ENCODE data around the gene CDK5RAP1. TPM values are rescaled to one million over a fixed set of nuclear protein-coding genes. Genes with fewer than 3 reads are reported as not detected.

Gene CDK5RAP1, protein sequence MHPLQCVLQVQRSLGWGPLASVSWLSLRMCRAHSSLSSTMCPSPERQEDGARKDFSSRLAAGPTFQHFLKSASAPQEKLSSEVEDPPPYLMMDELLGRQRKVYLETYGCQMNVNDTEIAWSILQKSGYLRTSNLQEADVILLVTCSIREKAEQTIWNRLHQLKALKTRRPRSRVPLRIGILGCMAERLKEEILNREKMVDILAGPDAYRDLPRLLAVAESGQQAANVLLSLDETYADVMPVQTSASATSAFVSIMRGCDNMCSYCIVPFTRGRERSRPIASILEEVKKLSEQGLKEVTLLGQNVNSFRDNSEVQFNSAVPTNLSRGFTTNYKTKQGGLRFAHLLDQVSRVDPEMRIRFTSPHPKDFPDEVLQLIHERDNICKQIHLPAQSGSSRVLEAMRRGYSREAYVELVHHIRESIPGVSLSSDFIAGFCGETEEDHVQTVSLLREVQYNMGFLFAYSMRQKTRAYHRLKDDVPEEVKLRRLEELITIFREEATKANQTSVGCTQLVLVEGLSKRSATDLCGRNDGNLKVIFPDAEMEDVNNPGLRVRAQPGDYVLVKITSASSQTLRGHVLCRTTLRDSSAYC
- 13.7 and 15.8 TPM in 2 replicates for total RNA-seq

DNA sequence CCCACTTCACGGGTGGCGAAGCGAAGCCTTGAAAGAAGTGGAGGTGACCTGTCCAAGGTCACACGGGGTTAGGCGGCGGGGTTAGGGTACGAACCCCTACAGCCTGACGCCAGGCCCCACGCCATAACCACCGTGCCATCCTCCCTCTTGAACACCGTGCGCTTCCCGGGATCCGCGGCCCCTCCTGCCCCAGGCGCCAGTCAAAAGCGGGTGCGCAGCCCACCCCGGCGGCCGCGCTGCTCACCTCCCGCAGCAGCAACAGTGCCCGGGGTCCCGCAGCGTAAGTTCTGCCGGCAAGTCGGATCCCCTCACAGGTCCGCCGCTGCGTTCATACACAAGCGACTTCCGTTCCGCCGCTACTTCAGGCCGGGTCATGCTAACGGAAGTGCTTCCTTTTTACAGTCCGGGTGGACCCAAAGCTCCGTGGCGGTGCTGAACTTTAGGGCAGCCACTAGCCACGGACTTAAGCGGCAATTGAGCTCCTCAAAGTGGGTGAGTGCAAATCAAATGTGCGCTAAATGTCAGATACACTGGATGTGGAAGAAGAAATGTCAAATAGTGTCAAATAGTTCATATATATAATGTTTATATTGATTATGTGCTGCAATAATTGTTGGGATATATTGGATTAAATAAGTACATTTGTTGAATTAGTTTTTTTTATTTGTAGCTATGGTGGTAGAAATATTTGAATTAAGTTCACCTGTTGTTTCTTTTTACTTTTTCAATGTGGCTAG lies at the start of gene CDK5RAP1:
TSS of gene CDK5RAP1 (minus strand) at position 336 of the 737 bp plus-strand sequence. CDS start 4,455 bp downstream, outside the sequence.

DNA sequence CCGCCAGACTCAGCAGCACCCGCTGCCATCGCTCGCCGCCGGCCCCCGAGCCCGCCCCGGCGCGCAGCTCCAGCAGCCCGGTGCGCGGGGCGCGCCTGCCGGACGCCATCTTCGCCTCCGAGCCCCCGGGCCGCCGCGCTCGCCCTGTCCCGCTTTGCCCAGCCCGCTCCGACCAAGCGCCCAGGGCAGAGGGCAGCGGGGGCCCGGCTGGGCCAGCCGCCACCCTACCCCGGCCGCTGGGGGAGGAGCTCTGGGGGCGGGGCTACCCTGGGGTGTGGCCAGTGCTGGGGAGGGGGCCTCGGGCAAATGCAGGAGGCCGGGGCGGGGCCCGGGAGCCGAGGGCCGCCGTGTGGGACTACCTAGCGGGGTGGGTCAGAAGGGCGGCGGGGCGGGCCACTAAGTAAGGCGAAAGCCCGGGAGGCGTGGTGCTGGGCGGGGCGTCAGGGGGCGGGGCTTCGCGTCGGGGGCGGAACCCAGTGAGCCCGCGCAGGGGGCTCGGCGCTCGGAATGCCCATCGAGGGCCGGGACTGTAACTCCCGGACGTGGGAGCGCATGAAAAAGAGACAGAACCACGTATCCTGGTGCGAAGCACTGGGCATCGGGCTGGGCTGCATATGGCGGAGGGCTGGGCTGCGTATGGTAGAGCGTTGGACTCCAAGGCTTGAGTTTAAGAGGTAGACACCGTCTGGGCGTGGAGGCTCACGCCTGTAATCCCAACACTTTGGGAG lies 42.4 kb upstream of the CDK5RAP1 start, which contains the start of gene SNTA1:
TSS of gene SNTA1 (minus strand) at position 252 of the 728 bp plus-strand sequence. CDS start at position 109, 143 bp downstream.

Other genes starting within 250 kb of the CDK5RAP1 start
- gene BPIFA2, start 233.4 kb downstream of the CDK5RAP1 start, total RNA-seq, result not detected in 2 replicates
- not detected in 2 replicates for gene BPIFA3, start 184.2 kb downstream of the CDK5RAP1 start, total RNA-seq
- gene BPIFA1, start 165.5 kb downstream of the CDK5RAP1 start, total RNA-seq, result not detected in 2 replicates
- gene BPIFB1, start 118.3 kb downstream of the CDK5RAP1 start, total RNA-seq, result not detected in 2 replicates
- gene SNTA1, start 42.2 kb upstream of the CDK5RAP1 start, total RNA-seq, result 7.1 and 17.2 TPM in 2 replicates
- 9.1 and 15.3 TPM in 2 replicates for gene CBFA2T2, start 88.6 kb upstream of the CDK5RAP1 start, total RNA-seq